ENCODE data around the gene CYP2E1.

DNA sequence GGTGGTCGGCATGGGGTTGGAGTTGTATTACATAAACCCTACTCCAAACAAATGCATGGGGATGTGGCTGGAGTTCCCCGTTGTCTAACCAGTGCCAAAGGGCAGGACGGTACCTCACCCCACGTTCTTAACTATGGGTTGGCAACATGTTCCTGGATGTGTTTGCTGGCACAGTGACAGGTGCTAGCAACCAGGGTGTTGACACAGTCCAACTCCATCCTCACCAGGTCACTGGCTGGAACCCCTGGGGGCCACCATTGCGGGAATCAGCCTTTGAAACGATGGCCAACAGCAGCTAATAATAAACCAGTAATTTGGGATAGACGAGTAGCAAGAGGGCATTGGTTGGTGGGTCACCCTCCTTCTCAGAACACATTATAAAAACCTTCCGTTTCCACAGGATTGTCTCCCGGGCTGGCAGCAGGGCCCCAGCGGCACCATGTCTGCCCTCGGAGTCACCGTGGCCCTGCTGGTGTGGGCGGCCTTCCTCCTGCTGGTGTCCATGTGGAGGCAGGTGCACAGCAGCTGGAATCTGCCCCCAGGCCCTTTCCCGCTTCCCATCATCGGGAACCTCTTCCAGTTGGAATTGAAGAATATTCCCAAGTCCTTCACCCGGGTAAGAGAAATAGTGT, at the start of gene CYP2E1:
- TF ChIP-seq, protein P1, sequence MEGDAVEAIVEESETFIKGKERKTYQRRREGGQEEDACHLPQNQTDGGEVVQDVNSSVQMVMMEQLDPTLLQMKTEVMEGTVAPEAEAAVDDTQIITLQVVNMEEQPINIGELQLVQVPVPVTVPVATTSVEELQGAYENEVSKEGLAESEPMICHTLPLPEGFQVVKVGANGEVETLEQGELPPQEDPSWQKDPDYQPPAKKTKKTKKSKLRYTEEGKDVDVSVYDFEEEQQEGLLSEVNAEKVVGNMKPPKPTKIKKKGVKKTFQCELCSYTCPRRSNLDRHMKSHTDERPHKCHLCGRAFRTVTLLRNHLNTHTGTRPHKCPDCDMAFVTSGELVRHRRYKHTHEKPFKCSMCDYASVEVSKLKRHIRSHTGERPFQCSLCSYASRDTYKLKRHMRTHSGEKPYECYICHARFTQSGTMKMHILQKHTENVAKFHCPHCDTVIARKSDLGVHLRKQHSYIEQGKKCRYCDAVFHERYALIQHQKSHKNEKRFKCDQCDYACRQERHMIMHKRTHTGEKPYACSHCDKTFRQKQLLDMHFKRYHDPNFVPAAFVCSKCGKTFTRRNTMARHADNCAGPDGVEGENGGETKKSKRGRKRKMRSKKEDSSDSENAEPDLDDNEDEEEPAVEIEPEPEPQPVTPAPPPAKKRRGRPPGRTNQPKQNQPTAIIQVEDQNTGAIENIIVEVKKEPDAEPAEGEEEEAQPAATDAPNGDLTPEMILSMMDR (conservative IDR thresholded peaks at IDR 0.05): no peak
- TF ChIP-seq ZFX (IDR thresholded peaks at IDR 0.05): no peak

All from C4-2B (cell line).